ENCODE results near the gene CST6. TPM values are rescaled to one million over a fixed set of nuclear protein-coding genes. Genes with fewer than 3 reads are reported as not detected.

Gene CST6
- total and polyA plus RNA-seq, 2 of the 4 experiments (the other 2 are of a cell fraction) = 0.54 to 3.0 TPM

DNA sequence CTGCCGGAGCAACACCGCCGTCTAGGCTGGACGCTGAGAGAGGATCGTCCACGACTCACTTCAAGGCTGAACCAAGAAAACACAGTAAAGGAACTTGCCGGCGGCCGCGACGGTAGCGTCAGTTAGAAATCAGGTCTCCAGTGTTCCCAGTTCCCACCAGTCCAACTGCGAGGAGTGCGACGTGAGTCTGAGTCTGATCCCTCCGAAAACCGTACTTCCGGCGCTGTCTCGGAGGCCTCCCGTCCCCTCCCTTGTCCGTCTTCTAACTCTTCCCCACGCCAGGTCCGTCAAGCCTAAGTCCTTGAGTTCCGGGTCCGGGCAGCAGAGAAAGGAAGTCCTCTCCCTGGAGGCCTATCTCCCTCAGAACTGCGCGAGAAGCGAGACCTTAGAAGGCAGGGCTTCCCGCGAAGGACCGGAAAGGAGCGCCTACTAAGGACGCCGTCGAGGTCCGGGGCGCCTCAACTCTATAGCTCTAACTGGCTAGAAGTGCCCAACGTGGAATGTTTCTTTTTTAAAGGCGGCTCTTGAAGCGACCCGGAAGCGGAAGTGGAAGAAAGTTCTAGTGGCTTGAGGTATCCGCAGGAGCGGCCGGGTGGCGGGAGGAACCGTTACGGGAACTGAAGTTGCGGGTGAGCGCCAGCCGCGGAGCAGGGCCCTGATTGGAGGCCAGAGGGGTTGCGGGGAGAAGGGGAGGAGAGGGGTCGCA is 9.7 kb upstream of the CST6 start, which contains the start of the genes BANF1 and EIF1AD:
Gene BANF1, plus strand, starts transcription at position 562 of the 706 bp plus-strand sequence. CDS start 748 bp downstream, outside the sequence.
Gene EIF1AD, minus strand, starts transcription at position 216 of the 706 bp plus-strand sequence. CDS start 1,768 bp downstream, outside the sequence.
- intact Hi-C loops (cut with micrococcal nuclease) = loop anchor here (2.0 kb wide), 1 partner anchor 43 kb away; no protein-coding TSS in a partner anchor
- ATAC-seq (ENCODE audit: low read depth) = peak; percentile 90

More for the DNA sequence above, 9.7 kb upstream of the CST6 start, which contains the start of the genes BANF1 and EIF1AD:
- WGBS, 2 experiments (ENCODE audit: extremely low coverage in 2 of 2, insufficient read length in 1 of 2) = 0% methylated on average over 13 of the region's 55 CpGs; no CpG with 5 or more reads in 1 of the 2 experiments
- H2AK9ac ChIP-seq (replicated peaks; ENCODE audit: low read depth, low read length, poor library complexity) = peak within 1 kb of the TSS; percentile 99
- peak within 1 kb of the TSS; percentile 97 for H4K5ac ChIP-seq (ENCODE audit: low read depth, low read length)
- H3K27me3 ChIP-seq (ENCODE audit: control insufficient read depth, insufficient read depth, low read length) = no peaks in the 10 kb centered on the region
- peak within 1 kb of the TSS; percentile 98 for H3K14ac ChIP-seq (replicated peaks; ENCODE audit: low read depth, low read length)
- H4K91ac ChIP-seq (ENCODE audit: insufficient read depth, low read depth, low read length) = peak within 1 kb of the TSS; percentile 98
- H3K9me1 ChIP-seq (ENCODE audit: insufficient read depth, low read length) = 0 out of 2 replicates have a peak, but pooled peaks cover 3% of the 10 kb centered on the region
- H3K9ac ChIP-seq (ENCODE audit: low read depth, low read length) = peak within 1 kb of the TSS; percentile 97
- peak within 1 kb of the TSS; percentile 97 for H3K23ac ChIP-seq (ENCODE audit: low read depth, low read length)
- peak within 1 kb of the TSS; percentile 100 for H2AFZ ChIP-seq (replicated peaks; ENCODE audit: low read length, poor library complexity)
- peak within 1 kb of the TSS; percentile 96 for H2BK120ac ChIP-seq (ENCODE audit: low read depth, low read length)
- H3K56ac ChIP-seq (ENCODE audit: extremely low read depth, insufficient read depth, low read length) = peak within 1 kb of the TSS; percentile 95
- peak within 1 kb of the TSS; percentile 76; the same call in 1 of the 2 replicates for H2BK20ac ChIP-seq (ENCODE audit: low read depth, low read length)
- peak within 1 kb of the TSS; percentile 71 for H3K4me3 ChIP-seq (ENCODE audit: insufficient read depth, low read depth, low read length)
- H4K20me1 ChIP-seq (ENCODE audit: insufficient read depth, low read length) = peaks cover 11% of the 10 kb centered on the region
- no peaks in the 10 kb centered on the region for H3K9me3 ChIP-seq (ENCODE audit: control insufficient read depth, insufficient read depth, low read length)
- H3K27ac ChIP-seq (ENCODE audit: insufficient read depth, low read length) = peak within 1 kb of the TSS; percentile 96
- DNase-seq = peak; percentile 98
- H3K4me2 ChIP-seq (ENCODE audit: low read depth, low read length) = peak within 1 kb of the TSS; percentile 95
- H3K79me1 ChIP-seq (ENCODE audit: low read depth in 1 of 2, low read length in 2 of 2) = peaks cover 36 to 55% of the 10 kb centered on the region in 2 experiments
- ChIA-PET POLR2A (ENCODE audit: unreplicated experiment) (interaction anchor here (0.7 to 0.9 kb wide), 2 partner anchors 9 to 65 kb away, joined by 3 to 6 read pairs; partner anchors contain the start of gene CST6), CTCF (interaction anchor here (1.3 kb wide), 1 partner anchor 43 kb away, joined by 5 read pairs; no protein-coding TSS in a partner anchor)
- in situ Hi-C loops (cut with MboI; ENCODE audit: low sequenced_read_pairs) (no loop called here), dilution Hi-C loops (cut with HindIII; ENCODE audit: low sequenced_read_pairs, unreplicated experiment) (no loop called here)
- H3K36me3 ChIP-seq (ENCODE audit: control insufficient read depth, insufficient read depth, low read length) = peaks cover 36% of the 10 kb centered on the region
- no peaks in the 10 kb centered on the region for H3K4me1 ChIP-seq (ENCODE audit: control insufficient read depth, insufficient read depth, low read length)
- TF ChIP-seq MXI1 (IDR thresholded peaks at IDR 0.05; ENCODE audit: borderline replicate concordance, low read depth, low read length) (peak; percentile 75; the same call in 1 of the 2 replicates), CHD1 (IDR thresholded peaks at IDR 0.05; ENCODE audit: low read depth, low read length) (peak; percentile 31; the same call in 1 of the 2 replicates), SMC3 (IDR thresholded peaks at IDR 0.05; ENCODE audit: low read depth, low read length) (no peak; the same call in 1 of the 2 replicates), FOS (IDR thresholded peaks at IDR 0.05; ENCODE audit: low read depth, low read length) (no peak; the same call in 1 of the 2 replicates), RAD21 (IDR thresholded peaks at IDR 0.05; ENCODE audit: low read length) (no peak; the same call in 1 of the 2 replicates), USF2 (IDR thresholded peaks at IDR 0.05; ENCODE audit: low read depth, low read length) (0 out of 2 replicates have a peak, but pooled peaks have one; percentile 8), BHLHE40 (IDR thresholded peaks at IDR 0.05; ENCODE audit: low read depth, low read length) (peak; percentile 23; the same call in 1 of the 2 replicates), POLR2A (IDR thresholded peaks at IDR 0.05; ENCODE audit: low read depth, low read length) (peak; percentile 79), ELK1 (IDR thresholded peaks at IDR 0.05; ENCODE audit: borderline replicate concordance, low read depth, low read length) (0 out of 2 replicates have a peak, but pooled peaks have one; percentile 27), RFX5 (IDR thresholded peaks at IDR 0.05; ENCODE audit: low read depth, low read length) (no peak), MAZ (IDR thresholded peaks at IDR 0.05; ENCODE audit: borderline replicate concordance, low read depth, low read length) (peak; percentile 98)
- peak within 1 kb of the TSS; percentile 91; the same call in 1 of the 3 replicates for H2BK15ac ChIP-seq (ENCODE audit: low read depth, low read length)
- H3K18ac ChIP-seq (ENCODE audit: low read depth, low read length) = peak within 1 kb of the TSS; percentile 87
- H4K8ac ChIP-seq (ENCODE audit: low read depth in 2 of 2, low read length in 2 of 2) = peak within 1 kb of the TSS; percentile 77 to 100
- peak within 1 kb of the TSS; percentile 98 for H3K4ac ChIP-seq (ENCODE audit: low read depth, low read length)
- peak within 1 kb of the TSS; percentile 98 for H2BK5ac ChIP-seq (ENCODE audit: low read depth, low read length, poor library complexity, severe bottlenecking)
- no TSS peak for BruUV-seq (replicated peaks)
- H2AK5ac ChIP-seq (ENCODE audit: low read depth, low read length) = peak within 1 kb of the TSS; percentile 99

Data from IMR-90 (cell line).